Measurements from ENCODE around the gene GJA9.
"Not testable (repeated sequence)": the region's sequence is repeated elsewhere in the genome, so short reads cannot be mapped to it uniquely, and the experiment has no call there.

GJA9 gene

DNA sequence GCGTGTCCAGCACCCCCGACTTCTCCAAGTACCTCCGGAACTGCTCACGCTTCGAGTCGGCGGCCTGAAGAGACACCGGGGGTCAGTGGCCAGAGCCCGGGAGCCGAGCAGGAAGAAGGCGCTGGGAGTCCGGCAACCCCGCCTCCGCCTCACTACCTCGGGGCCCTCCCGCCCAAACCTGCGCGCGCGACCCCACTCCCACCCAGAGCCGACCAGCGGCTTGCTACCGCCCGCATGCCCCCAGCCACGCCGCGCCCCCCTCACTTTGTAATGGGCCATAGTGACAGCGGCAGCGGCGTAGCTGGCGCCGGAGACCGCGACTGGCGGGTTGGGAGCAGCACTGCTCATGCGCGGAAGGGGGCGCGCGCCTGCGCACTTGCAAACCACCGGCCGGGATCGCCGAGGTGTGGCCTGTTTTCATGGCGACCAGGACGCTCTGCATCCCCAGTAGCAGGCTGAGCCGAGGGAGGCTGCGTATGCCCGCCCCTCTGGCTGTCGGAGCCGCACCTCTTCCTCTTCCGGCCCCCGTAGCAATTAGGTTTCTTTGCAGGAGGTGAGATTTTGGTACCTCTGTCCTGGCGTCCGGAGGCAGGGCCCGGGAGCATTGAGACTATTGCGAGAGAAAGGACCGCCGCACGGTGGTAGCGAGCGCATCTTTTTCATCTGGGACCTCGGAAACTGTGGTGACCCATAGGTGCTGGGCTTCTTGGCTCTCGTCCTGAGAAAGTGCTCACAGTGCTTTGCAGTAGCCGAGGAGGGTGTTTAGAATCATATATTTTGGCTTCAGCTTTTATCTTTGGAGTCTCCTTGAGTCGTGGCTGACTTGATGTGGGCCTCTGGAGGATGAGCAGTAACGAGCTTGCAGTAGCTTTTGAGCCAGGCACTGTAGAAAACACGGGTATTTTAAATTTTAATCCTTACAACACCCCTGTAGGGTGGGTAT lies 8.1 kb downstream of the GJA9 start, which contains the start of gene MYCBP:
MYCBP (minus strand) TSS at position 322 of the 943 bp plus-strand sequence; CDS start at position 279, 43 bp downstream.
- peak; percentile 98 for DNase-seq (ENCODE audit: low spot score)

DNA sequence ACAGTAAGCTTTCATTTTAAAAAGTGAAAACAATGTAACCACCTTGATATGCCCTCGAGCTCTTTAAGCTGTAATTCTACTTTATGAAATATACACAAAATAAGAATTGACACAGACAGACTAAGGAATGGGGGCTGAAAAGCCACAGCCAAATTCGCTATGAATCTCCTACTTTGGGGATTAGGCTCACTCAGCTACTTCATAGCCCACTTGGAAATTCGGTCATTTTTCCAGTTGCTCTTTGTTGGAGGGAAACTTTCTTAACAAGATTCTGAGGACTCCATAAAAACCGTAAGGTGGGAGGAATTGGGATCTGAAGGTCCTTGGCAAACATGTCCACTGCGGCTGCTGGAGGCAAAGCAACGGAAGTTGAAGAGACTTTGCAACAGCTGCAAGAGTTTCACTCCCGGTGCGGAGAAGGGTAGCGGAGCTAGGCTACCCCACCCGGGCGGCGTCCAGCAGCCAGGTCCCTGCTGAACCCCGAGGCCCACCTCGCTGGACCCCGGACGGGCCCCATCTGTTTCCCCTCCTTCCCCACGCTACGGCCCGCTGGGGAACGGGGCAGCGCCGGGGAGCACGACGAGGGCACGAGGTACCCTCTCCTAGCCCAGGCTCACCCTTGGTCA lies 8.9 kb downstream of the GJA9 start:
- DNase-seq (ENCODE audit: low spot score): peak; percentile 20

DNA sequence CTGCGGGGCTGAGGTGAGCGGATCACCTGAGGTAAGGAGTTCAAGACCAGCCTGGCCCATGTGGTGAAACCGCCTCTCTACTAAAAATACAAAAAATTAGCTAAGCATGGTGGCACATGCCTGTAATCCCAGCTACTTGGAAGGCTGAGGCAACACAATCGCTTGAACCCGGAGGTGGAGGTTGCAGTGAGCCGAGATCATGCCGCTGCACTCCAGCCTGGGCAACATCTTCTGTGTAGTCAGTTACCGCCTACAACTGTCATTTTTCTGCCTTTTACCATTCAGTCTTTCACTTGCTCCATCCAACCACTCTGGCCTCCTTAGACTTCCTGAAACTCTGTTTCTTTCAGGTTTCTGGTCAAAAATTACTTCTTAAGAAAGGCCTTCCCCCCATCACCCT lies 10.4 kb downstream of the GJA9 start:
- DNase-seq (ENCODE audit: low spot score): no peak

DNA sequence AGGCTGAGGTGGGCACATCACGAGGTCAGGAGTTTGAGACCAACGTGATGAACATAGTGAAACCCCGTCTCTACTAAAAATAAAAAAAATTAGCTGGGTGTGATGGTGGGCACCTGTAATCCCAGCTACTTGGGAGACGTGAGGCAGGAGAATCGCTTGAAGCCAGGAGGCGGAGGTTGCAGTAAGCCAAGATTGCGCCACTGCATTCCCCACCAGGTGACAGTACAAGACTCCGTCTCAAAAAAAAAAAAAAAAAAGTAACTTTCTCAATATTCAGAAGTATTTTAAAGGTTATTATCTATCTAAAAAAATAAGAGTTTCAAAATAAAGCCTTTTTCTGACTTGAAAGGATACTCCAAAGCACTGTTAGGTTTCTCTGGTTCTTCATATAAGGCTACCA lies 14.2 kb downstream of the GJA9 start:
- no peak for DNase-seq (ENCODE audit: low spot score)

DNA sequence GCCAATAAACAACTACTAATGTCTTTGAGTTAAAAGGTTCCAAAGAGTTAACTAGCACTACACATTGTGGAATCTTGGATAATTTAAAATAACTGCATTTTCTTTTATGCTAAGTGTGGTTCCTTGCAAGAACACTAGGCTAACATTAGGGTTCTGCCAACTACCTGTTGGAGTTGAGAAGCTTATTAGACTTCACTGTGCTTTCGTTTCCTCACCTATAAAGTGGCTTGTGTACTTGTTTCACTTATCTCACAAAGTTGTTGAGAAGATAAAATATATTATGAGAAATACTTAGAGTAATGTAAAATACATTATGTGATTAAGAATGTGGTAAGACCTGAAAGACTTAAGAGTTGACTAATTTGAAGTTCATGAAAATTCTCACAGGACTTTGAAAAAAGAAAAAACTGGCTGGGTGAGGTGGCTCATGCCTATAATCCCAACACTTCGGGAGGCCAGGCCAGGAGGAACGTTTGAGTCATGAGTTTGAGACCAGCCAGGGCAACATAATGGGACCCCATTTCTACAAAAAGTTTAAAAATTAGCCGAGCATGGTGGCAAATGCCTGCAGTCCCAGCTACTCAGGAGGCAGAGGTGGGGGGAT lies 16.2 kb downstream of the GJA9 start:
- no peak for DNase-seq (ENCODE audit: low spot score)

DNA sequence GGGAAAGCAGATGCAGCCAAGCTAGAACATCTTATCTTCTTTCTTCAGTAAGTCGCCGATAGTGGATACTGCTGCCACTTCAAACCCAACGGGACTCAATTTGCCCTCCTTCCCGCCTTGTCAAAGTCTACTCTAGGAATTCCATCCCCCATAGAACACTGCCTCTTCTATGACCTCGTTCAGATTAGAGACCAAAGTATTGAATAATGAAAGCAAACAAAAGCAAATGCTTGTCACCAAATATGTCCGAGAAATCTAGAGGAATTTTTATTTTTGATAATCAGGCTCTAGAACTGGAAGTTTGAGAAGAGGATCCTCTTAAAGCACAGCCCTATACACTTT lies 21.0 kb downstream of the GJA9 start:
- DNase-seq (ENCODE audit: low spot score): no peak

DNA sequence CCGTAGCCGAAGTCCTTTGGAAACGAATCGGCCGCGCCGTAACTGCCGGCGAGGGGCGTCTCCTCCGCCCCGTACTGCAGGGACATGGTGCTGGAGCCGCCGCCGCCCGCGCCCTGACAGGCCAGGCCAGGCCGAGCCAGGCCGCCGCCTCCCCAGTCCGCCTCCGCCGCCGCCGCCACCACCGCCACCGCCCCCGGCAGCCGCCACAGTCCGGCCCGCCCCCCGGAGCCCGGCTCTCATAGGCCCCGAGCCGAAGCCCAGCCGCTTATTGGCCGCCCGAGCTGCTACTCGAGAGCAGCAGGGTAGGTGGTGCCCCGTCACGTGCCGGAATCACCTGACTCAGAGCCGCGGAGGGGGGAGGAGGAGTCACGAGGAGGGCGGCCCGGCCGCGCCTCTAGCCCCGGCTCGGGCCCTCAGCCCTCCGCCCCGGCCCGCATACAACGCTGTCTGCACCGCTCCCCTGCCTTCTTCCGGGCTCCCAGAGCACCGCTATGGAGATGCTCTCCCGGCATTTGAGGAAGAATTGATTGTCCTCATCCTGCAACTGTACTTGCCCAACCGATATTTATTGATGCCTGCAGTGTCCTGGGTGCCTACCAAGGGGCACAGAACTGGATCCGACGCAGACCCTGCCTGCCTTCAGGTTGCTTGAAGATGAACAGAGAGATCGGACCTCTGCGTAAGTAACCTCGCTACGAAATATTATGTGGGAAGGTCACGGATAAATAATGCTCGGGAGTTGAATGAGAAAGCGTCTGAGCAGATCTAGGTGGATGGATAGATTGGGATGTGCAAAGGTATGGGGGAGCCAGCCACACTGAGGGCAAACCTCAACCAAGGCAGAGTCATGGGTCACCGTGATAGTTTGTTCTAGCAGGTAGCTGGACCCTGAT lies 21.6 kb downstream of the GJA9 start, which contains the start of gene RRAGC:
RRAGC (minus strand) TSS at position 212 of the 893 bp plus-strand sequence; CDS start at position 86, 126 bp downstream.
- peak; percentile 98 for DNase-seq (ENCODE audit: low spot score)

DNA sequence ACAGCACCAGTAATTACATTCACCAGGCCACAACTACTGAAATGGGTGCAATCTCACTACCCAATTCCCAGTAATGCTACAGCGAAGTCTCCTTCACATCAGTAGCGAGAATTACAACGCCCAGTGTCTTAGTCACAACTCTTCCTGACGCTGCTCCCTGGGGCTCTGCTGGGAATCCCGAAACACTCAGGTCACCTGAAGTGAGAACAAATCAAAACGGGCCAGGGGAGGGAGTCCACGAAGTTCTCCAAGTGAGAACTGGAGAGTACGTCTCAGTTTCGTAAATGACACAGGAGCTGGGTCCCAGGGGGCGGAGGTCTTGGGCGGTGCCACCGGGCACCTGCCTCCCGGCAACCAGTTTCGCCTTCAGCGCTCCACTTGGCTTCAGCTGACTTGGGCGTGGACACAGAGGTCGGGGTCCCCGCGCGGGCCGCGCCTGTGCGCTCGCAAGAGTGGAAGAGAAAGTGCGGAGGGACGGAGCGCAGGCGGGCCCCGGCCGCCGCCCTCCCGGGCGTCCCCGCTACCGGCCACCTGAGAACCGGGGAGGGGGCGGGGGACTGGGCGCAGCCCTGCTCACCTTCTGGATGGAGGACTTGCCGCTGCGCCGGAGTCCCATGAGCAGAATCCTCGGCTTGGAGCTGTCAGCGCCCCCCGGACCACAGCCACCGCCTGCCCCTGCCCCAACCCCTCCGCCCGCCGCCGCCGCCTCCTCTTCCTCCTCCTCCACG lies 22.4 kb downstream of the GJA9 start:
- peak; percentile 46 for DNase-seq (ENCODE audit: low spot score)

DNA sequence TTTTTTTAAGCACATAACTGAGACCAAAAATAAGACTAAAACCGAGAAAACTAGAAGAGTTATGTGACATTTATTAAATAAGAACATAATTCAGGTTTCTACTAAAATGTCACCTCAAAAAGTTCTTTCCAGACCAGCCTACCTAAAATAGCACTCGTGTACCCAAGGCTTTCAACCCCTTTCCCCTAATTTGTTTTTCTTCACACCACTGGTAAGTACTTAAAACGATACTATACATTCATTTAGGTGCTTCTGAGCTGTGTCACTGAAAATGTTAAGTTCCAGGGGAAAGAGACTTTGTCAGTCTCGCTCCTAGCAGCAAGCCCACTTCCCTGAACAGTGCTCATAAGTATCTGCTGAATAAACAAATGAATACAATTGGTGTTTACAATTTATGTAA lies 28.6 kb downstream of the GJA9 start:
- no peak for DNase-seq (ENCODE audit: low spot score)

DNA sequence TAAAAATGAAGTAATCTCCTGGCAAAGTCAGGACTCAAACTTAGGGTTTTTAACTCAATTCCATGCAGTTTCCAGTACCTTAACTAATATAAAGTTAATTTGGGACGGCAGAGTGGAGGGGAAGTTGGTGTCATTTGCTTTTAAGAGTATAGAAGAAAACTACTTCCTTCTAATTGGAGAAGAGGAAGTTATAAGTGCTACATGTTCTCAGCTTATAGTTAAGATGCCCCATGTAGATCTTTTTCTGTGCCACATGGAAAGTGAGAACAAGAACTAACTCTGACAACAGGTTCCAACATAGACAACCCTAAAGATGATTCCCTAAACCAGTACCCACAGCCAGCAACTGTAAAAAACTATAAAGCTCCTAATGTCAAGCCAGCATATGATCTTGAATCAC lies 33.3 kb downstream of the GJA9 start:
- no peak for DNase-seq (ENCODE audit: low spot score)

DNA sequence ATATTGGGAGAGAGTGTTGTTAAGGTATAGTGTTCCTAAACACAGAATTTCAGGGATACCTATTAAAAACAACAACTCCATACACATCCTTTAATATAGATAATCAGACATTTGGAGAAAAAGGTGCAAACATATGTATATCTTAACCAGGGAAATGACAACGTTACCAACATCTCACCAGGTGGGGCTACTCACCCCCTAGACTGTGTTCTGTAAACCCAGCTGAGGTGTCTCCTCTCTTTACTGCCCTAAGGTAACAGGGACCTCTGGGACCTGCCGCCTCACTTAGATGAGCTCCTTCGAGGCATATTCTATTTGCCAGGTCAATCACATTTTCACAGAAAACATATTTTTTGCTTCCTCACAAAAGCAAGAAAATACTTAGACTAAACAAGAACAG lies 35.2 kb downstream of the GJA9 start:
- no peak for DNase-seq (ENCODE audit: low spot score)

DNA sequence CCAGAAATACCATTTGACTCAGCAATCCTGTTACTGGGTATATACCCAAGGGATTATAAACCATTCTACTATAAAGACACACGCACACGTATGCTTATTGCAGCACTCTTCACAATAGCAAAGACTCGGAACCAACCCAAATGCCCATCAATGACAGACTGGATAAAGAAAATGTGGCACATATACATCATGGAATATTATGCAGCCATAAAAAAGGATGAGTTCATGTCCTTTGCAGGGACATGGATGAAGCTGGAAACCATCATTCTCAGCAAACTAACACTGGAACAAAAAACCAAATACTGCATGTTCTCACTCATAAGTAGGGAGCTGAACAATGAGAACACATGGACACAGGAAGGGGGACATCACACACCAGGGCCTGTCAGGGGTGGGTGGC lies 36.3 kb downstream of the GJA9 start:
- DNase-seq (ENCODE audit: low spot score): not testable (repeated sequence)

DNA sequence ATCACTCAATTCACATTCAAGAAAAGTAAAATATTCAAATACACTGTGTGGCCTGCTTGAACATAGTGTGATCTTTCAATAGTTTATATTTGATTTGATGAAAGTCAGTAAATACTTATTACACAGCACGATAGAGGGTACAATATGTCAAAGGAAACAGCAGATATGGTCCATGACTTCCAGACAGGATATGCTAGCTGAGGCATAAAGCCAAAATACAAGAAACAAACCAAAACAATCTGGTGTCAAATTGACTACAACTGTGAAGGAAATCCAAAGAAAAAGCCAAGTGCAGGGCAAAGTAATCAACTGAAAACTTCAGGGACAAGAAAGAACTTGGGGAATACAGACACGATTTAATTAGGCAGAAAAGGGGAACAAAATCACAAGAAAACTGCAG lies 41.1 kb downstream of the GJA9 start:
- DNase-seq (ENCODE audit: low spot score): no peak

DNA sequence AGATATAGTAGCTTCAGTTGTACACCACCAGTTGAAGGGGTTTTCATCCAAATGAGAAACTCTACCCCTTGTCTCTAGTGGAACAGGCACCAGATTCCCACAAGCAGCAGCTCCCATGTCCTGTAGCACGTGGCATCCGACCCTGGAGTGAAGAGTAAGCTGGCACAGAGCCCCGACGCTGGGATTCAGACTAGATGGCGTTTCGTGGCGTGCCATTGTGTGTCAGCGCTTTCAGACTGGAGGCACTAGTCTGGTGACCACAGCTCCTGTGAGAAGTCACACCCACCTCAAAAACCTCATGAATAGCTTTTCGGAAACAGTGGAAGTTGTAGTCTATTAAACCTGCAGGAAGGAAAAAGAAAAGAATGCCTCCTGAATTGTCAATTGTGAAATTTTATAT lies 42.0 kb downstream of the GJA9 start:
- no peak for DNase-seq (ENCODE audit: low spot score)

DNA sequence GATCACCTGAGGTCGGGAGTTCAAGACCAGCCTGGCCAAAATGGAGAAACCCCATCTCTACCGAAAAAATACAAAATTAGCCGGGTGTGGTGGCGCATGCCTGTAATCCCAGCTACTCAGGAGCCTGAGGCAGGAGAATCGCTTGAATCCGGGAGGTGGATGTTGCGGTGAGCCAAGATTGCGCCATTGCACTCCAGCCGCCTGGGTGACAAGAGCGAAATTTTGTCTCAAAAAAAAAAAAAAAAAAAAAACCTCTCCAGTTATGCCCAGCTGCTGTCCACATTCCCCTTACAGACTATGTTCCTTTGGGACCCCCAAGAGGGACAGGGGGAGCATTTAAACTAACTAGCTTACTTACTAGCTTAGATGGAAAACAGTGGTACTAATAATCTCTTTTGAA lies 45.1 kb downstream of the GJA9 start:
- DNase-seq (ENCODE audit: low spot score): not testable (repeated sequence)

DNA sequence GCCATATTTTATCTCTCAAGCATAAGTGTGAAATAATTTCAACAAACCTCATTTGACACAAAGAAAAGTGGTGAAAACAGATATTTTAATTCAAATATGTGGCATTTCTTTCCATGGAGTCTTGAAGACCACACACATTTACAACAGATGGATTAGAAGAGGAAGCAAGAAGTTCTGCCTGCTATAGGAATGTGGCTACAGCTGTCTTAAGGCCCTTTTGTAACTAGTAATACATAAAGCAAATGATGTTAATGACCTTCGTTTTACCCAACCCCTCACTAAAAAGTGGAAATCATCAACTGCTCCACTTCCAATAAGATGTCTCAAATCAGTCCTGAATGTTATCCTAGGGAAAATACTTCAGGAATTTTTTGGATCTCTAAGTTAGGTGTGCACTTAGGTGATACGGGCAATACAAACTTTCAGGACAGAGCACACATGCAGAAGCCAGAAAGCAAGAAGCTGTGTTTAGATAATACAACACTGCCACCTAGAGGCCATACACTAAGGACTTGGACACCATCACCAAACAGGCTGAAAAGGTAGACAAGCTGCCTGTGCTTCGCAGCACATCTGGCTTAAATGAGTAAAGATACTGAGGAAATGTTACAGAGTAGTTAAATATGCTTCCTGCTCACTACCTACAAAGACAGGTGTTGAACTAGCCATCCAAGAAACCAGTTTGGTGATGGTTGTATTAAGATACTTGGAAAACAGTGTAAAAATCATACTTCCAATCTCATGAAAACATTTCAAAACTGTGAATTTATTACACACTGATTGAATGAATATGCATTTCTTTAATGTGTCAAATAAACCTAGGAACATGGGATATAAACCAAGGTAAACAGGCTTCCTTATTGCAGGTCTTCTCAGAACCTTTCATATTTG lies 46.2 kb downstream of the GJA9 start:
- peak; percentile 77 for DNase-seq (ENCODE audit: low spot score)

DNA sequence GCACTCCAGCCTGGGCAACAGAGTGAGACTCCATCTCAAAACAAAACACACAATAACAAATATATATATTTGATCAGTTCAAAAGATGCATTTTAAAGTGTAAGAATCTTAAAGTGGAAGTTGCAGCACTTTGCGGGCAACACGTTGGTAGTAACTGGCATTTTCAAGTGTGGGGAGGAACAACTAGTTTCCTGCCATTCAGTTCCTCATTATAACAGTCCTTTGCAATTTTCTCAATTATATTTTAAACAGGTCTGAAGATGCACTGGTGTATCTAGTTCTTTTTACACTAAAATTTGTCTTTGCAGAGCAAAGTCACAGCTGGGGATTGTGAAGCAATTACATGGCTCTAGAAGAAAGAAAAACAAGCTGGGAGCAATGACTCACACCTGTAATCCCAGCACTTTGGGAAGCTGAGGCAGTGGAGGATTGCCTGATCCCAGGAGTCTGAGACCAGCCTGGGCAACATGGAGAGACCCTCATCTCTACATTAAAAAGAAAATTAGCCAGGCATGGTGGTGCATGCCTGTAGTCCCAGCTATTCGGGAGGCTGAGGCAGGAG lies 47.1 kb downstream of the GJA9 start:
- DNase-seq (ENCODE audit: low spot score): no peak

DNA sequence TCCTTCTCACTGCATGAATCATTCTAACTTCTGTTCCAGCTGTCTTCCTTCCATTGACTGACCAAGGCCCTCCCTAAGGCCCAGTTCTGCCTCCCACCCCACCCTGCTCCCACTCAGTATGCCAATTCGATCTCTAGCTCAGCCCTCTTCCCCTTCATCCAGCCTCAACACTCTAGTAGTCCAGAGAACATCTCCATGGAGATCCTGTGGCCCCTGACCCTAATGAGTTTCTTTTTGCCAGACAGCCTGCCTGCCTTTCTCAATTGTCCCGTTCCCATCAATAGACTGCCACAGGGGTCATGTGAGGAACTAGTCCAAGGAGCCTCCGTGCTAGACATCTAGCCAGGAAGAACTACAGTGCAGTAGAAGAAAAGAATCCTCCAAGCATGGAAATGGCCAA lies 48.2 kb downstream of the GJA9 start:
- DNase-seq (ENCODE audit: low spot score): no peak

DNA sequence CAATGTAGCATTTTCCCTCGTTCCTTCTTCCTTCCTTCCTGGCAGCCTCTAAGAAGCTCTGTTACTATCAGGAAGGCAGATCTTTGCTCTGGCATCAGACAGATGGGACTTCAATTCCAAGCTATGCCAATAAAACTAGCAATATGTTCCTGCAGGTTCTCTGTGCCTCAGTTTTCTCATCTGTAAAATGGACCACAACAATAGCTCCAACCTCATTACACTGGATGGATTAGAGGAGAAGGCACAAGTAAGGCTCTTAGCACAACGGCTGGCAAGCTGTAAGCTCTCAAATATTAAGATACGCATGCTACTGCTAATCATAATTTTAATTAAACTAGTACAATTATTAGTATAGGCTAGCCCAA lies 49.0 kb downstream of the GJA9 start:
- DNase-seq (ENCODE audit: low spot score): no peak
